ENCODE results near the gene CCBE1. TPM values are rescaled to one million over a fixed set of nuclear protein-coding genes. Genes with fewer than 3 reads are reported as not detected.

The CCBE1 gene
- total and polyA plus RNA-seq, 7 donors: 0.23 to 61.1 (median 38.9) TPM

- intact Hi-C loops (cut with DNase I): loop anchor here (5.0 kb wide), 1 partner anchor 44 kb away; no protein-coding TSS in a partner anchor
- TF ChIP-seq POLR2A (IDR thresholded peaks at IDR 0.05) (no peak), CTCF (IDR thresholded peaks at IDR 0.05) (no peak), EP300 (IDR thresholded peaks at IDR 0.05) (no peak), POLR2AphosphoS5 (IDR thresholded peaks at IDR 0.05) (no peak)
- Histone ChIP-seq H3K9me3 (peaks cover 0 to 3% (median 0%) of the 10 kb centered on the region in 4 donors), H3K4me1 (peaks cover 0 to 52% (median 31%) of the 10 kb centered on the region in 4 donors), H3K27me3 (no peaks in the 10 kb centered on the region), H3K27ac (no peak overlapping the region), H3K36me3 (no peaks in the 10 kb centered on the region), H3K4me3 (no peak overlapping the region)
- DNase-seq: no peak
- WGBS, 2 donors: 80 to 85% methylated on average over 5 of the region's 5 CpGs
These were observed 135.6 kb downstream of the CCBE1 start for GRCh38 chr18:59561612-59562011.

DNA sequence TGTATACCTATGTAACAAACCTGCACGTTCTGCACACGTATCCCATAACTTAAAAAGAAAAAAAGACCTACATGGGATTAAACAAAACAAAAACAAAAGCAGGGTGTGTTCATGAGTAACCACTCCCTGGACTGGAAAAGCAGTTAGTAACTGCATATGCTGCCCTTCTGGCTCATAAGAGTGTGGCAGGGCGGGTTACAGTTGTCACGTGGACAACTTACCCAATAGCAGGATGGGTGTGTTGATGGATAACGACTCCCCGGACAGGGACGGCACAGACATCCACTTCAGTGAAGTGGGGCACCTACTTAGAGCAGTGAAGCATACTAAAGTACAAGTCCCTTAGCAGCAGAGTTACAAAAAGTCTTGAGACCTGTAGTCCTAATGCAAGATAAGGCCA is 136.7 kb downstream of the CCBE1 start:
- DNase-seq: no peak
- TF ChIP-seq EP300 (IDR thresholded peaks at IDR 0.05): no peak
- TF ChIP-seq POLR2A (IDR thresholded peaks at IDR 0.05): no peak
- TF ChIP-seq POLR2AphosphoS5 (IDR thresholded peaks at IDR 0.05): no peak
- no peak for TF ChIP-seq CTCF (IDR thresholded peaks at IDR 0.05)
- no peak overlapping the region for H3K4me3 ChIP-seq
- H3K27ac ChIP-seq: no peak overlapping the region
- H3K36me3 ChIP-seq: no peaks in the 10 kb centered on the region
- peaks cover 0 to 52% (median 23%) of the 10 kb centered on the region in 4 donors for H3K4me1 ChIP-seq
- no peaks in the 10 kb centered on the region for H3K27me3 ChIP-seq
- no peaks in the 10 kb centered on the region for H3K9me3 ChIP-seq
- 81 to 83% methylated on average over 7 of the region's 7 CpGs for WGBS, 2 donors
- intact Hi-C loops (cut with DNase I): loop anchor here (5.0 kb wide), 1 partner anchor 43 kb away; no protein-coding TSS in a partner anchor

- 82 to 85% methylated on average over 7 of the region's 7 CpGs for WGBS, 2 donors
- Histone ChIP-seq H3K9me3 (no peaks in the 10 kb centered on the region), H3K4me1 (peaks cover 0 to 42% (median 18%) of the 10 kb centered on the region in 4 donors), H3K27ac (no peak overlapping the region), H3K27me3 (no peaks in the 10 kb centered on the region), H3K4me3 (no peak overlapping the region), H3K36me3 (no peaks in the 10 kb centered on the region)
- intact Hi-C loops (cut with DNase I): no loop called here
- TF ChIP-seq POLR2A (IDR thresholded peaks at IDR 0.05) (no peak), CTCF (IDR thresholded peaks at IDR 0.05) (no peak), POLR2AphosphoS5 (IDR thresholded peaks at IDR 0.05) (no peak), EP300 (IDR thresholded peaks at IDR 0.05) (no peak)
- DNase-seq: no peak
These were observed 137.7 kb downstream of the CCBE1 start for GRCh38 chr18:59559528-59559927.

- Histone ChIP-seq H3K9me3 (no peaks in the 10 kb centered on the region), H3K27ac (no peak overlapping the region), H3K4me1 (peaks cover 0 to 55% (median 24%) of the 10 kb centered on the region in 4 donors), H3K36me3 (no peaks in the 10 kb centered on the region), H3K27me3 (no peaks in the 10 kb centered on the region), H3K4me3 (no peak overlapping the region)
- WGBS, 2 donors: 73 to 80% methylated on average over 7 of the region's 7 CpGs
- intact Hi-C loops (cut with DNase I): no loop called here
- DNase-seq: no peak
- TF ChIP-seq POLR2AphosphoS5 (IDR thresholded peaks at IDR 0.05): no peak
- no peak for TF ChIP-seq EP300 (IDR thresholded peaks at IDR 0.05)
- no peak for TF ChIP-seq POLR2A (IDR thresholded peaks at IDR 0.05)
These were observed 141.1 kb downstream of the CCBE1 start for GRCh38 chr18:59555995-59556659.

- no peak overlapping the region for H3K4me3 ChIP-seq
- no peak overlapping the region for H3K27ac ChIP-seq
- H3K4me1 ChIP-seq: peaks cover 0 to 60% (median 31%) of the 10 kb centered on the region in 4 donors
- TF ChIP-seq EP300 (IDR thresholded peaks at IDR 0.05) (no peak), CTCF (IDR thresholded peaks at IDR 0.05) (no peak), POLR2AphosphoS5 (IDR thresholded peaks at IDR 0.05) (no peak), POLR2A (IDR thresholded peaks at IDR 0.05) (no peak)
- 71 to 86% methylated on average over 2 of the region's 2 CpGs for WGBS, 2 donors
- intact Hi-C loops (cut with DNase I): no loop called here
- no peaks in the 10 kb centered on the region for H3K9me3 ChIP-seq
- H3K36me3 ChIP-seq: no peaks in the 10 kb centered on the region
- H3K27me3 ChIP-seq: no peaks in the 10 kb centered on the region
- no peak for DNase-seq
These were observed 142.4 kb downstream of the CCBE1 start for GRCh38 chr18:59554796-59555335.
